GM23338 (cell line): ENCODE data around the gene BBS1. TPM values are rescaled to one million over a fixed set of nuclear protein-coding genes. Genes with fewer than 3 reads are reported as not detected.

Experiments
- ATAC-seq: fragments of 200-7000 bp; cut with Tn5 transposase; 3 replicates; pipeline ENCODE4 v1.9.1; 2020
- DNase-seq: peaks from one replicate; pipeline ENCODE4 v3.0.0-alpha.2; 2015; ENCODE audit warnings: low spot score
- H2AFZ ChIP-seq: fragments of 200-600 bp; sonication (generic); 2 replicates; pipeline ENCODE4 v1.8.0; 2016; ENCODE audit warnings: antibody characterized with exemption, mild to moderate bottlenecking, moderate library complexity
- H3F3A ChIP-seq: fragments of 200-600 bp; sonication (generic); replicated peaks from 2 replicates; pipeline ENCODE4 v1.8.0; 2017; ENCODE audit warnings: antibody characterized with exemption, mixed run types, low read depth
- H3K27ac ChIP-seq: fragments of 200-600 bp; sonication (generic); 2 replicates; pipeline ENCODE4 v1.6.1; 2016; ENCODE audit warnings: low read depth
- H3K27me3 ChIP-seq: fragments of 200-600 bp; sonication (generic); 2 replicates; pipeline ENCODE4 v1.8.0; 2016; ENCODE audit warnings: mild to moderate bottlenecking, mixed run types, moderate library complexity; ENCODE audit not compliant: insufficient read depth
- H3K36me3 ChIP-seq: fragments of 200-600 bp; sonication (generic); 2 replicates; pipeline ENCODE4 v1.8.0; 2016; ENCODE audit warnings: mild to moderate bottlenecking; ENCODE audit not compliant: insufficient read depth
- H3K4me1 ChIP-seq: fragments of 200-600 bp; sonication (generic); 2 replicates; pipeline ENCODE4 v1.8.0; 2016; ENCODE audit warnings: mild to moderate bottlenecking, moderate library complexity; ENCODE audit not compliant: insufficient read depth
- H3K4me2 ChIP-seq: fragments of 200-600 bp; sonication (generic); 2 replicates; pipeline ENCODE4 v1.7.1; 2017; ENCODE audit warnings: mixed run types
- H3K4me3 ChIP-seq: fragments of 200-600 bp; sonication (generic); 2 replicates; pipeline ENCODE4 v1.6.1; 2016; ENCODE audit warnings: mixed run types
- H3K79me2 ChIP-seq: fragments of 200-600 bp; sonication (generic); replicated peaks from 2 replicates; pipeline ENCODE4 v1.8.0; 2017; ENCODE audit warnings: mild to moderate bottlenecking; ENCODE audit not compliant: insufficient read depth
- H3K9me2 ChIP-seq: fragments of 200-600 bp; sonication (generic); 2 replicates; pipeline ENCODE4 v1.8.0; 2017; ENCODE audit not compliant: insufficient read depth
- H4K20me1 ChIP-seq: fragments of 200-600 bp; sonication (generic); replicated peaks from 2 replicates; pipeline ENCODE4 v1.8.0; 2017; ENCODE audit warnings: mild to moderate bottlenecking; ENCODE audit not compliant: insufficient read depth
- H3K27ac Mint-ChIP-seq: 2 replicates; pipeline ENCODE4 v1.8.0; 2020; ENCODE audit warnings: inconsistent platforms, mild to moderate bottlenecking, moderate library complexity, mixed read lengths
- H3K27me3 Mint-ChIP-seq: 3 replicates; pipeline ENCODE4 v1.8.0; 2022; ENCODE audit warnings: low read depth, mild to moderate bottlenecking, moderate library complexity, mixed read lengths, inconsistent platforms; ENCODE audit not compliant: insufficient read depth, poor library complexity
- H3K36me3 Mint-ChIP-seq: 3 replicates; pipeline ENCODE4 v1.8.0; 2021; ENCODE audit warnings: low read depth, mild to moderate bottlenecking, inconsistent platforms, moderate library complexity, mixed read lengths
- H3K4me1 Mint-ChIP-seq: 3 replicates; pipeline ENCODE4 v1.8.0; 2020; ENCODE audit warnings: mild to moderate bottlenecking, inconsistent platforms, mixed read lengths
- H3K4me3 Mint-ChIP-seq: 3 replicates; pipeline ENCODE4 v1.8.0; 2021; ENCODE audit warnings: moderate library complexity, mild to moderate bottlenecking, inconsistent platforms, mixed read lengths
- H3K9me3 Mint-ChIP-seq: 3 replicates; pipeline ENCODE4 v1.8.0; 2020; ENCODE audit warnings: moderate library complexity, mild to moderate bottlenecking, inconsistent platforms, mixed read lengths
- CREB1 ChIP-seq: fragments of 250-450 bp; sonication (Bioruptor Pico); IDR thresholded peaks from 2 replicates; pipeline ENCODE4 v1.5.0; 2020; ENCODE audit warnings: low read depth, mild to moderate bottlenecking, moderate library complexity
- ETS1 ChIP-seq: IDR thresholded peaks from 2 replicates; pipeline ENCODE4 v1.6.1; 2016; ENCODE audit warnings: antibody characterized with exemption
- JUNB ChIP-seq: IDR thresholded peaks from one replicate; pipeline ENCODE4 v1.6.1; 2016; ENCODE audit warnings: antibody characterized with exemption; ENCODE audit not compliant: unreplicated experiment
- NANOG ChIP-seq: IDR thresholded peaks from 2 replicates; pipeline ENCODE4 v1.6.1; 2016; ENCODE audit warnings: antibody characterized with exemption, borderline replicate concordance
- POLR2AphosphoS5 ChIP-seq: IDR thresholded peaks from 2 replicates; pipeline ENCODE4 v1.6.1; 2016; ENCODE audit warnings: antibody characterized with exemption, low read depth
- STAT1 ChIP-seq: IDR thresholded peaks from one replicate; pipeline ENCODE4 v1.6.1; 2016; ENCODE audit warnings: antibody characterized with exemption; ENCODE audit not compliant: unreplicated experiment
- ZNF114 ChIP-seq: fragments of 250-450 bp; sonication (Bioruptor Pico); IDR thresholded peaks from 2 replicates; pipeline ENCODE4 v1.5.0; 2020; ENCODE audit warnings: mild to moderate bottlenecking, moderate library complexity
- polyA plus RNA-seq: library from polyadenylated mRNA; unstranded; fragments of >200 nt; fragmentation: Nextera tagmentation; extraction: Ambion mirVana; gene quantifications from 2 replicates; pipeline ENCODE4 v1.2.1, GENCODE V29; 2016
- total RNA-seq: library from RNA; depleted of rRNA; stranded (reverse); fragments of >200 nt; shearing (Covaris generic); gene quantifications from 2 replicates; pipeline ENCODE4 v1.2.3, GENCODE V29; 2014
- TF ChIP-seq, protein P1 (sequence below), 2 experiments: fragments of 200-600 bp in 1 of 2; sonication (generic) in 1 of 2; conservative IDR thresholded peaks; 2 replicates each; pipeline versions ENCODE4 v1.5.1 to v1.6.1; 2016 to 2017; ENCODE audit warnings: antibody characterized with exemption in 2 of 2, low read depth in 2 of 2, mild to moderate bottlenecking in 2 of 2, moderate library complexity in 1 of 2

Gene BBS1
- total and polyA plus RNA-seq, 2 experiments from 2014 or later, result 11.6 to 41.3 TPM

DNA sequence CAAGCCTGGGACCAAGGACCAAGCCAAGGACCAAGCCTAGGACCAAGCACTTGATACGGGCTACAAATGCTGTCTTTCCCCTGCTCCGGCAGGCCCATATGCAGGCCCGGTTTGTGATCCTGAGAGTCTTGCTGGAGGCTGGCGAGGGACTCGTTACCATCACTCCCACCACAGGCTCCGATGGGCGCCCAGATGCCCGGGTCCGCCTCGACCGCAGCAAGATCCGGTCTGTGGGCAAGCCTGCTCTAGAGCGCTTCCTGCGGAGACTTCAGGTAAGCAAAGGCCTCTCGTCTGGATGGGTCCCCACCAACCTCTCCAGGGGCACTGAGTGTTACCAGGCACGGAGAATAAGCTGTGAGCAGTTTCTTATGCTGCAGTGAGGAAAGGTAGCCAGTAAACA is 13.2 kb upstream of the BBS1 start:
- no peaks in the 10 kb centered on the region for H3K9me2 ChIP-seq
- no peak overlapping the region for H2AFZ ChIP-seq
- no peaks in the 10 kb centered on the region for H3K79me2 ChIP-seq
- peaks cover 6% of the 10 kb centered on the region for H3K27me3 Mint-ChIP-seq
- H3K4me3 Mint-ChIP-seq, result no peak overlapping the region
- no peaks in the 10 kb centered on the region for H3K27me3 ChIP-seq
- H3F3A ChIP-seq, result 0 out of 2 replicates have a peak, but pooled peaks cover 5% of the 10 kb centered on the region
- H3K4me1 ChIP-seq, result no peaks in the 10 kb centered on the region
- H3K36me3 ChIP-seq, result peaks cover 7% of the 10 kb centered on the region; the same call in 1 of the 2 replicates
- no peaks in the 10 kb centered on the region; the same call in 1 of the 2 replicates for H4K20me1 ChIP-seq
- no peaks in the 10 kb centered on the region for H3K9me3 Mint-ChIP-seq
- no peak overlapping the region for H3K4me3 ChIP-seq
- TF ChIP-seq JUNB, result no peak
- TF ChIP-seq, protein P1, sequence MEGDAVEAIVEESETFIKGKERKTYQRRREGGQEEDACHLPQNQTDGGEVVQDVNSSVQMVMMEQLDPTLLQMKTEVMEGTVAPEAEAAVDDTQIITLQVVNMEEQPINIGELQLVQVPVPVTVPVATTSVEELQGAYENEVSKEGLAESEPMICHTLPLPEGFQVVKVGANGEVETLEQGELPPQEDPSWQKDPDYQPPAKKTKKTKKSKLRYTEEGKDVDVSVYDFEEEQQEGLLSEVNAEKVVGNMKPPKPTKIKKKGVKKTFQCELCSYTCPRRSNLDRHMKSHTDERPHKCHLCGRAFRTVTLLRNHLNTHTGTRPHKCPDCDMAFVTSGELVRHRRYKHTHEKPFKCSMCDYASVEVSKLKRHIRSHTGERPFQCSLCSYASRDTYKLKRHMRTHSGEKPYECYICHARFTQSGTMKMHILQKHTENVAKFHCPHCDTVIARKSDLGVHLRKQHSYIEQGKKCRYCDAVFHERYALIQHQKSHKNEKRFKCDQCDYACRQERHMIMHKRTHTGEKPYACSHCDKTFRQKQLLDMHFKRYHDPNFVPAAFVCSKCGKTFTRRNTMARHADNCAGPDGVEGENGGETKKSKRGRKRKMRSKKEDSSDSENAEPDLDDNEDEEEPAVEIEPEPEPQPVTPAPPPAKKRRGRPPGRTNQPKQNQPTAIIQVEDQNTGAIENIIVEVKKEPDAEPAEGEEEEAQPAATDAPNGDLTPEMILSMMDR (conservative IDR thresholded peaks at IDR 0.05; ENCODE audit: low read depth in 2 of 2), result no peak
- no peak overlapping the region for H3K27ac Mint-ChIP-seq
- ATAC-seq, result no peak
- DNase-seq, result no peak
- H3K4me2 ChIP-seq, result no peak overlapping the region
- H3K27ac ChIP-seq, result no peak overlapping the region
- H3K36me3 Mint-ChIP-seq, result peaks cover 41% of the 10 kb centered on the region
- H3K4me1 Mint-ChIP-seq, result peaks cover 2% of the 10 kb centered on the region; the same call in 1 of the 3 replicates

DNA sequence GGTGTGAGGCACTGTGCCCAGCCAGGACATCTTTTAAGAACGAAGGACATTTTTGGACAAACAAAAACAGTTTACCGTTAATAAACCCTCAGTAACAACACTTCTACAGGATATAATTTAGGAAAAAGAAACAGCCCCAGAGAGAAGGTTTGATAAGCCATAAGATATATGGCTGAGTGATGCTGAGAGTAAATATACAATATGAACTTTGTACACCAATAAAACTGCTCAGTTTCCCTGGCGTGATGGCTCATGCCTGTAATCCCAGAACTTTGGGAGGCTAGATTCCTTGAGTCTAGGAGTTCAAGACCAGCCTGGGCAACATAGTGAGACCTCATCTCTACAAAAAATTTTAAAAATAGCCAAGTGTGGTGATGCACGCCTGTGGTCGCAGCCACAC is 11.9 kb upstream of the BBS1 start:
- no peaks in the 10 kb centered on the region for H3K27me3 ChIP-seq
- no peak for ATAC-seq
- no peak overlapping the region for H3K4me2 ChIP-seq
- no peaks in the 10 kb centered on the region for H3K79me2 ChIP-seq
- Mint-ChIP-seq H3K27me3 (peaks cover 2% of the 10 kb centered on the region), H3K27ac (no peak overlapping the region), H3K4me3 (no peak overlapping the region), H3K4me1 (peaks cover 2% of the 10 kb centered on the region; the same call in 1 of the 3 replicates), H3K36me3 (peaks cover 33% of the 10 kb centered on the region; the same call in 2 of the 3 replicates), H3K9me3 (no peaks in the 10 kb centered on the region)
- no peak for TF ChIP-seq ETS1
- TF ChIP-seq POLR2AphosphoS5, result no peak
- no peak for TF ChIP-seq CREB1 (CRISPR knock-in tag)
- no peak for TF ChIP-seq ZNF114 (CRISPR knock-in tag)
- no peak for TF ChIP-seq STAT1
- no peak for TF ChIP-seq JUNB
- no peak for TF ChIP-seq NANOG
- H3F3A ChIP-seq, result 0 out of 2 replicates have a peak, but pooled peaks cover 5% of the 10 kb centered on the region
- H4K20me1 ChIP-seq, result no peaks in the 10 kb centered on the region; the same call in 1 of the 2 replicates
- H2AFZ ChIP-seq, result no peak overlapping the region
- H3K36me3 ChIP-seq, result peaks cover 7% of the 10 kb centered on the region; the same call in 1 of the 2 replicates
- H3K4me3 ChIP-seq, result no peak overlapping the region
- H3K27ac ChIP-seq, result no peak overlapping the region
- no peaks in the 10 kb centered on the region for H3K9me2 ChIP-seq
- no peak for DNase-seq
- no peaks in the 10 kb centered on the region for H3K4me1 ChIP-seq
